ENCODE measurements around the gene OSBPL5.

GRCh38 chr11:3083321-3083720, 81.8 kb downstream of the OSBPL5 start:
- TF ChIP-seq, protein P1, sequence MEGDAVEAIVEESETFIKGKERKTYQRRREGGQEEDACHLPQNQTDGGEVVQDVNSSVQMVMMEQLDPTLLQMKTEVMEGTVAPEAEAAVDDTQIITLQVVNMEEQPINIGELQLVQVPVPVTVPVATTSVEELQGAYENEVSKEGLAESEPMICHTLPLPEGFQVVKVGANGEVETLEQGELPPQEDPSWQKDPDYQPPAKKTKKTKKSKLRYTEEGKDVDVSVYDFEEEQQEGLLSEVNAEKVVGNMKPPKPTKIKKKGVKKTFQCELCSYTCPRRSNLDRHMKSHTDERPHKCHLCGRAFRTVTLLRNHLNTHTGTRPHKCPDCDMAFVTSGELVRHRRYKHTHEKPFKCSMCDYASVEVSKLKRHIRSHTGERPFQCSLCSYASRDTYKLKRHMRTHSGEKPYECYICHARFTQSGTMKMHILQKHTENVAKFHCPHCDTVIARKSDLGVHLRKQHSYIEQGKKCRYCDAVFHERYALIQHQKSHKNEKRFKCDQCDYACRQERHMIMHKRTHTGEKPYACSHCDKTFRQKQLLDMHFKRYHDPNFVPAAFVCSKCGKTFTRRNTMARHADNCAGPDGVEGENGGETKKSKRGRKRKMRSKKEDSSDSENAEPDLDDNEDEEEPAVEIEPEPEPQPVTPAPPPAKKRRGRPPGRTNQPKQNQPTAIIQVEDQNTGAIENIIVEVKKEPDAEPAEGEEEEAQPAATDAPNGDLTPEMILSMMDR (IDR thresholded peaks at IDR 0.05), result no peak
- no peak for TF ChIP-seq EP300 (IDR thresholded peaks at IDR 0.05)
